ENCODE results near the gene ABCF1.
"Not testable (repeated sequence)": the region's sequence is repeated elsewhere in the genome, so short reads cannot be mapped to it uniquely, and the experiment has no call there.

ABCF1 gene

DNA sequence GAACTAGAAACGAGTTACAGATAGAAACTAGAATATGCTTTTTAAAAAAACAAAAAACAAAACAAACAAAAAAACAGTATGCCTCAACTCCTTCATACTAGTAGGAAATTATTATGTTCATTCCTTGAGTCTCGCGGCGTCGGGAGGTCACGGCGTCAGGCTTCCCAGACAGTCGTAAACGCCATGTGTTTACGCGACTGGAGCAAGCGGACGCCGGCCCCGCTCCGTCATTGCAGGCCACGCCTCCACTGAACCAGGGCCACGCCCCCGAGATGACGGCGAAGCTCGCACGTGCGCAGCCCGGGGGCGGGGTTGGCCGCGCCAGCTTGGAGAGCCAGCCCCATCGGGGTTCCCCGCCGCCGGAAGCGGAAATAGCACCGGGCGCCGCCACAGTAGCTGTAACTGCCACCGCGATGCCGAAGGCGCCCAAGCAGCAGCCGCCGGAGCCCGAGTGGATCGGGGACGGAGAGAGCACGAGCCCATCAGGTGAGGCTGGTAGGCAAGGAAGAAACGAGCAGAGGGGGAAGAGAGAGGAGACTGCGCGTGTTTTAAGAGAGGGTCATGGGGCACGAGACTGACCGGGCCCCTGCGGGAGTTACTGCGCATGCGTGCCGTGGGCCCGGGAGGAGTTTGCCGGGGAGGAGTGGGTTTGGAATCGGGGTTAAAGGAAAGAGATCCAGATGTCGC is at the start of gene ABCF1:
TSS of gene ABCF1 (plus strand) at position 368 of the 687 bp plus-strand sequence. CDS start at position 414, 46 bp downstream.
- Histone ChIP-seq H3K4me1 (ENCODE audit: control insufficient read depth, insufficient read depth, low read length) (peaks cover 4% of the 10 kb centered on the region), H3K27me3 (ENCODE audit: control insufficient read depth, insufficient read depth, low read length) (no peaks in the 10 kb centered on the region), H3K9me3 (ENCODE audit: control insufficient read depth, insufficient read depth, low read length) (no peaks in the 10 kb centered on the region), H3K4me3 (ENCODE audit: low read depth, low read length) (peak within 1 kb of the TSS; percentile 97), H3K36me3 (ENCODE audit: control insufficient read depth, insufficient read depth, low read length) (peaks cover 4% of the 10 kb centered on the region), H3K9ac (ENCODE audit: low read depth, low read length) (peak within 1 kb of the TSS; percentile 98)

DNA sequence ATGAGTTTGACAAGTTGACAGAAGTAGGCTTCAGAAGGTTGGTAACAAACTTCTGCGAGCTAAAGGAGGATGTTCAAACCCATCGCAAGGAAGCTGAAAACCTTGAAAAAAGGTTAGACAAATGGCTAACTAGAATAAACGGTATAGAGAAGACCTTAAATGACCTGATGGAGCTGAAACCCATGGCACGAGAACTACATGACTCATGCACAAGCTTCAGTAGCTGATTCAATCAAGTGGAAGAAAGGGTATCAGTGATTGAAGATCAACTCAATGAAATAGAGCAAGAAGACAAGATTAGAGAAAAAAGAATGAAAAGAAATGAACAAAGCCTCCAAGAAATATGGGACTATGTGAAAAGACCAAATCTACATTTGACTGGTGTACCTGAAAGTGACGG is 49.3 kb upstream of the ABCF1 start:
- not testable (repeated sequence) for H3K36me3 ChIP-seq (ENCODE audit: control insufficient read depth, insufficient read depth, low read length); H3K27me3 ChIP-seq (ENCODE audit: control insufficient read depth, insufficient read depth, low read length); H3K9ac ChIP-seq (ENCODE audit: low read depth, low read length); H3K4me1 ChIP-seq (ENCODE audit: control insufficient read depth, insufficient read depth, low read length); H3K9me3 ChIP-seq (ENCODE audit: control insufficient read depth, insufficient read depth, low read length); H3K4me3 ChIP-seq (ENCODE audit: low read depth, low read length)

DNA sequence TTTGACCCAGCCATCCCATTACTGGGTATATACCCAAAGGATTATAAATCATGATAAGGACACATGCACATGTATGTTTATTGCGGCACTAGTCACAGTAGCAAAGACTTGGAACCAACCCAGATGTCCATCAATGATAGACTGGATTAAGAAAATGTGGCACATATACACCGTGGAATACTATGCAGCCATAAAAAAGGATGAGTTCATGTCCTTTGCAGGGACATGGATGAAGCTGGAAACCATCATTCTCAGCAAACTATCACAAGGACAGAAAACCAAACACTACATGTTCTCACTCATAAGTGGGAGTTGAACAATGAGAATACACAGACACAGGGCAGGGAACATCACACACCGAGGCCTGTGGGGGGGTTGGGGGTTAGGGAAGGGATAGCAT is 44.8 kb upstream of the ABCF1 start:
- not testable (repeated sequence) for H3K4me1 ChIP-seq (ENCODE audit: control insufficient read depth, insufficient read depth, low read length); H3K9ac ChIP-seq (ENCODE audit: low read depth, low read length); H3K9me3 ChIP-seq (ENCODE audit: control insufficient read depth, insufficient read depth, low read length); H3K27me3 ChIP-seq (ENCODE audit: control insufficient read depth, insufficient read depth, low read length); H3K36me3 ChIP-seq (ENCODE audit: control insufficient read depth, insufficient read depth, low read length); H3K4me3 ChIP-seq (ENCODE audit: low read depth, low read length)

DNA sequence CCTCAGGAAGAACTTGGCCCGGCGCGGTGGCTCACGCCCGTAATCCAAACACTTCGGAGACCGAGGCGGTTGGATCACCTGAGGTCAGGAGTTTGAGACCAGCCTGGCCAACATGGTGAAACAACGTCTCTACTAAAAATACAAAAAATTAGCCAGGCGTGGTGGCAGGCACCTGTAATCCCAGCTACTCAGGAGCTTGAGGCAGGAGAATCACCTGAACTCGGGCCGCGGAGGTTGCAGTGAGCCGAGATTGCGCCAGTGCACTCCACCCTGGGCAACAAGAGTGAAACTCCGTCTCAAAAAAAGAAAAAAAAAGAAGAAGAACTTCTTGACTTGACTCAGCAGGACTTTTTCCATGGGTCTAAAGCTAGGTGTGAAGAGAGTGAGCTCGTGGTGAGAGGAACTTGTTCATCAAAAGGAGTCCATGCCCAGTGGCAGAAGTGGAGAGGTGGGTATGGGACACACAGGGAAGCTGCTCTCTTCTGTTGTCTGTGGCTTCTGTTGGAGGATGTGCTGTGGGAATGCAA is 41.8 kb upstream of the ABCF1 start:
- not testable (repeated sequence) for H3K9ac ChIP-seq (ENCODE audit: low read depth, low read length); H3K36me3 ChIP-seq (ENCODE audit: control insufficient read depth, insufficient read depth, low read length); H3K4me1 ChIP-seq (ENCODE audit: control insufficient read depth, insufficient read depth, low read length)

DNA sequence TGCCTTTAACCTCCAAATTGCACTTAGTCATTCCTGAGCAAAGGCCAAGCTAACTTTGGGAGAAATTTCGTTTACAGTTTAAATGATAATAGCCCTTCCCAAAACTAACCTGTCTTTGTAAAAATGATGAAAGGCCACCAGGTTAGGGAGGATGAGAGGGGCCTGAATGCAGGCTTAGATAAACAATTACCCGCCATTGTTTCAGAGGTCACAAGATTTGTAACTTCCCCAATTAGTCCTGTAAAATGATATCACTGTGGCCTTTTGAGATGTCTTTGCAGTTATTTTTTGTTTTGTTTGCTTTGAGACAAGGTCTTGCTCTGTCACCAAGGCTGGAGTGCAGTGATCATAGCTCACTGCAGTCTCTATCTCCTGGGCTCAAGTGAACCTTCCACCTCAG is 41.2 kb upstream of the ABCF1 start:
- Histone ChIP-seq H3K9me3 (ENCODE audit: control insufficient read depth, insufficient read depth, low read length) (no peaks in the 10 kb centered on the region), H3K36me3 (ENCODE audit: control insufficient read depth, insufficient read depth, low read length) (no peaks in the 10 kb centered on the region), H3K4me1 (ENCODE audit: control insufficient read depth, insufficient read depth, low read length) (no peaks in the 10 kb centered on the region), H3K4me3 (ENCODE audit: low read depth, low read length) (no peak overlapping the region), H3K9ac (ENCODE audit: low read depth, low read length) (no peak overlapping the region), H3K27me3 (ENCODE audit: control insufficient read depth, insufficient read depth, low read length) (no peaks in the 10 kb centered on the region)

More for the DNA sequence above, 41.8 kb upstream of the ABCF1 start:
- H3K9me3 ChIP-seq (ENCODE audit: control insufficient read depth, insufficient read depth, low read length); H3K4me3 ChIP-seq (ENCODE audit: low read depth, low read length); H3K27me3 ChIP-seq (ENCODE audit: control insufficient read depth, insufficient read depth, low read length): not testable (repeated sequence)

DNA sequence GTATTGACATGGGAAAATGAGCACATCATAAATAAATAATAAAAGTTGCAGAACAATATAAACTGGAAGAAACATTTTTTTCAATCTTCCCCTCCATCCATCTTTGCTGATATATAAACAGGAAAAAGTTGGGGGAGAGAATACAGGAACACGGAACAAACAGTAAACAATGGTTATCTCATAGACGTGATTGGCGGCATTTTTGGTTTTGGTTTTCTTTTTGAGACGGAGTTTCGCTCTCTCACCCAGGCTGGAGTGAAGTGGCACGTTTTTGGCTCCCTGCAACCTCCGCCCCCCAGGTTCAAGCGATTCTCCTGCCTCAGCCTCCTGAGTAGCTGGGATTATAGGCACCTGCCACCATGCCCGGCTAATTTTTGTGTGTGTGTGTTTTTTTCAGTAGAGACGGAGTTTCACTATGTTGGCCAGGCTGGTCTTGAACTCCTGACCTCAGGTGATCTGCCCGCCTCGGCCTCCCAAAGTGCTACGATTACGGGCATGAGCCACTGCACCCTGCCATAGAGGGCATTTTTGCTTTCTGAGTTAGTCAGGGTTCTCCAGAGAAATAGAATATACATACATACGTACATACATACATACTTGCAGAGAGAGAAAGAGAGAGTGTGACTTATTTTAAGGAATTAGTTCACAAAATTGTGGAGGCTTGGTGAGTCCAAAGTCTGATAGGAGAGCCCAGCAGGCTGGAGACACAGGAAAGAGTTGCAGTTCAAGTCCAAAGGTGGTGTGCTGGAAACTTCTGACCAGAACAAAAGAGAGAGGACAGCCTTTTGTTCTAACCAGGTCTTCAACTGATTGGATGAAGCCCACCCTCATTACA is 37.6 kb upstream of the ABCF1 start:
- Histone ChIP-seq H3K9ac (ENCODE audit: low read depth, low read length) (no peak overlapping the region), H3K4me3 (ENCODE audit: low read depth, low read length) (no peak overlapping the region), H3K36me3 (ENCODE audit: control insufficient read depth, insufficient read depth, low read length) (no peaks in the 10 kb centered on the region), H3K27me3 (ENCODE audit: control insufficient read depth, insufficient read depth, low read length) (no peaks in the 10 kb centered on the region), H3K9me3 (ENCODE audit: control insufficient read depth, insufficient read depth, low read length) (no peaks in the 10 kb centered on the region), H3K4me1 (ENCODE audit: control insufficient read depth, insufficient read depth, low read length) (no peaks in the 10 kb centered on the region)

DNA sequence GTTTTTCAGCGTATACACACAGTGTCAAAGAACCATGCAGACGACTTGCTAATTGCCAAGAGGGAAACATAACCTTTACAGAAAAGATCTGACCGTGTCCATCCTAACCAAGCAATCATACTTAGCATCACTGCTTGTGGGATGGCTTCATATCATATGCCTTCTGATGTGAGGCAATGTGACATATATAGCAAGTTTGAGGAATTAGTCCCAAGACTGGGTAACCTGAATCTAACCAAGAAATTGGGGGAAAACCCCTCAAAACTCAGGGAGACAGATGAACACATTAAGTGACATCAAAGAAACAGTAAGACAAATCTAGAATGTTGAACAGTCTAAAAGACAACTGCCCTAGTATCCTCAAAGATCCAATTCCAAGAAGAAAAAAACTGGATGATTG is 33.3 kb upstream of the ABCF1 start:
- Histone ChIP-seq H3K9ac (ENCODE audit: low read depth, low read length) (no peak overlapping the region), H3K27me3 (ENCODE audit: control insufficient read depth, insufficient read depth, low read length) (peaks cover 2% of the 10 kb centered on the region), H3K36me3 (ENCODE audit: control insufficient read depth, insufficient read depth, low read length) (no peaks in the 10 kb centered on the region), H3K4me3 (ENCODE audit: low read depth, low read length) (no peak overlapping the region), H3K4me1 (ENCODE audit: control insufficient read depth, insufficient read depth, low read length) (no peaks in the 10 kb centered on the region), H3K9me3 (ENCODE audit: control insufficient read depth, insufficient read depth, low read length) (no peaks in the 10 kb centered on the region)

DNA sequence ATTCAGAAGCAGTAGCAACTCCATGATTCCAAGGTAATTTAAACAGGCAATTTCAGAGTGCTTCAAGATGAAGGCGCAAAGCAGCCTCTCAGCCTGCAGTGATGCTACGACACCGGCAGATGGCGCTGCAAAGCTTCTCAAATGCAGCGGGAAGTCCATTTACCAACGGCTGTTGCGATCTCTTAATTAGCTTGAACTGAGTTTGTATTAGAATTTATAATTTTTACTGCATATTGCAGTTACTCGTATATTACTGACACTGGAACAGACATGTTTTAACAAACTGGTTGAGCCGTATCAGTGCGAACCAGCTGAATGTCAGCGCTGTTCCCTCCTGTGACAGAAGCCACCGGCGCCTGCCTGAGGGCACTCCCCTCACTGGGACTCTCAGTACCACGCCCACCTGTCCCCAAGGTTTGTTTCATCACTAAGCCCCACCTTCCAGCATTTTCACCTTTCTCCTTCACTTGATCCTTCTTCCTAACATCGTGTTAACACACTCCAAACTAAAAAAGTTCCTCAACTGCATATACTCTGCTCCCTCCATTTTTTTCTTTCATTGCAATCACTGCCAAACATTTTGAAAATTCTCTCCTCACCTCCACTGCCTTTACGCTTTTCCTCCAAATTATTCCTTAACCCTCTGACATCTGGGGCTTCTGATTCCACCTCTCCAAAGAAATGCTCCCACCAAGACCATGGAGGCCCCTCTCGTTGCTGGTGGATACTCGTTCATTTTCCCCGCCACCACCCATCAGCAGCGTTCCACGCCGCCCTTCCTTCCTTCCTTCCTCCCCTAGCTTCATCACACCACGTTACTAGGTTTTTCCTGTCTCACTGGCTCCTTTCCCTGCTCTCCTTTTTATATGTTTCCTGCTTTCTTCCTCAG is 29.5 kb upstream of the ABCF1 start:
- peaks cover 5% of the 10 kb centered on the region for H3K36me3 ChIP-seq (ENCODE audit: control insufficient read depth, insufficient read depth, low read length)
- peak overlapping the region; percentile 60 for H3K4me3 ChIP-seq (ENCODE audit: low read depth, low read length)
- H3K9ac ChIP-seq (ENCODE audit: low read depth, low read length), result no peak overlapping the region

DNA sequence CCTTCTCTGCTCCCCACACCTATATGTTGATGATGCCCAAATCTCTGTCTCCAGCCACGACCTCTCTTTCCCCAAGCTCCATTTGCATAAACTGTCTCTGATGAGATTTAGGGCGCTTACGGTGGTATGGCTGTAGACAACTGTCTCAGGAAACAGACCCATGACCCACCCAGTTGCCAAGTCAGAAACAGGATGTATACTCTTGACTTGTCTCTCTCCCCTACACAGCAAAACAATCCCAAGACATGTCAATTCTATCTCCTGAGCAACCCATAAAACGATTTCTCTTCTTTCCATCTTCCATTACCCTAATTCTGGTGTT is 28.9 kb upstream of the ABCF1 start:
- Histone ChIP-seq H3K27me3 (ENCODE audit: control insufficient read depth, insufficient read depth, low read length) (peaks cover 2% of the 10 kb centered on the region), H3K9me3 (ENCODE audit: control insufficient read depth, insufficient read depth, low read length) (no peaks in the 10 kb centered on the region), H3K9ac (ENCODE audit: low read depth, low read length) (no peak overlapping the region), H3K36me3 (ENCODE audit: control insufficient read depth, insufficient read depth, low read length) (peaks cover 5% of the 10 kb centered on the region), H3K4me1 (ENCODE audit: control insufficient read depth, insufficient read depth, low read length) (no peaks in the 10 kb centered on the region), H3K4me3 (ENCODE audit: low read depth, low read length) (no peak overlapping the region)

More for the DNA sequence above, 29.5 kb upstream of the ABCF1 start:
- peaks cover 2% of the 10 kb centered on the region for H3K27me3 ChIP-seq (ENCODE audit: control insufficient read depth, insufficient read depth, low read length)
- no peaks in the 10 kb centered on the region for H3K9me3 ChIP-seq (ENCODE audit: control insufficient read depth, insufficient read depth, low read length)
- no peaks in the 10 kb centered on the region for H3K4me1 ChIP-seq (ENCODE audit: control insufficient read depth, insufficient read depth, low read length)

DNA sequence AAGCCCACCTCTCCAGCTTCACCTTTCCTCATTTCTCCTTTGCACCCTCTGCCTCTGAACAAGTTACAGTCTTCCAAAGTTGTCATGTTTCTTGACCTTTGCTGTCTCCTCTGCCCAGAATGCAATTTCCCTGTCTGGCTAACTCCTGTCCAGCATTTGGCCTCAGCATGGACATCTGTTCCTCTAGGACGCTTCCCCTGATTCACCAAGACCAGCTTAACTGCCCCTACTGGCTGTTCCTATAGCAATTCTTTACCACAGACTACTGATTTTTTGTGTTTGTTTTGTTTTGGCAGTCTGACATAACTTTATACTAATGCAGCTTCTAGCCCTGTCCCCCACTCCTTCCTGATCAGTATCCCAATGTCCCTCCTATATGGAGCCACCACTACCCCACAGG is 28.3 kb upstream of the ABCF1 start:
- no peaks in the 10 kb centered on the region for H3K4me1 ChIP-seq (ENCODE audit: control insufficient read depth, insufficient read depth, low read length)
- H3K4me3 ChIP-seq (ENCODE audit: low read depth, low read length), result no peak overlapping the region
- no peaks in the 10 kb centered on the region for H3K9me3 ChIP-seq (ENCODE audit: control insufficient read depth, insufficient read depth, low read length)
- H3K27me3 ChIP-seq (ENCODE audit: control insufficient read depth, insufficient read depth, low read length), result peaks cover 2% of the 10 kb centered on the region
- peaks cover 5% of the 10 kb centered on the region for H3K36me3 ChIP-seq (ENCODE audit: control insufficient read depth, insufficient read depth, low read length)
- H3K9ac ChIP-seq (ENCODE audit: low read depth, low read length), result no peak overlapping the region

DNA sequence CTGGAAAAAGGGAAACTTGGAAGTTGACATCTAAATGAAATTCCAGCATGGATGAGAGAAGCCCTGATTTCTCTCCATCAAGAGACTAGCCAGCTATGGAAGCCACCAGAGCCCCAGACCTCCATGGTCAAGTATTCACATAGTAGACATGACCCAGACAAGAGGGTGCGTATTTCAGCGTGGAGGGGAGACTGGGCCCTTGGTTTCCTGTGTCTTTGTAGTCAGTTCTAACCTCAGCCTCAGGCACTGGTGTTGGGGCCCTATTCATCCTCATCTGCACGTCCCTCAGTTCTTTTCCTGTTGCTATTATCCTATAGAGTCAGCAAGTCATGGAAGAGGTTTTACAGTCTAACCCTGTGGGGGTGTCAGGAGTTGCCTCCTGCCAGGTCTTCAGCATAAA is 27.4 kb upstream of the ABCF1 start:
- no peaks in the 10 kb centered on the region for H3K4me1 ChIP-seq (ENCODE audit: control insufficient read depth, insufficient read depth, low read length)
- H3K36me3 ChIP-seq (ENCODE audit: control insufficient read depth, insufficient read depth, low read length), result peaks cover 10% of the 10 kb centered on the region
- peaks cover 2% of the 10 kb centered on the region for H3K27me3 ChIP-seq (ENCODE audit: control insufficient read depth, insufficient read depth, low read length)
- H3K4me3 ChIP-seq (ENCODE audit: low read depth, low read length), result no peak overlapping the region
- H3K9ac ChIP-seq (ENCODE audit: low read depth, low read length), result no peak overlapping the region
- no peaks in the 10 kb centered on the region for H3K9me3 ChIP-seq (ENCODE audit: control insufficient read depth, insufficient read depth, low read length)
